ENCODE measurements around the gene EPHB1. TPM values are rescaled to one million over a fixed set of nuclear protein-coding genes. Genes with fewer than 3 reads are reported as not detected.

The EPHB1 gene
- total and polyA plus RNA-seq, 5 experiments from 2014 or later = not detected

- Mint-ChIP-seq H3K4me3 (no peak overlapping the region), H3K27ac (no peak overlapping the region), H3K9me3 (peaks cover 0 to 9% (median 0%) of the 10 kb centered on the region in 9 donors), H3K4me1 (no peaks in the 10 kb centered on the region), H3K27me3 (peaks cover 0 to 3% (median 0%) of the 10 kb centered on the region in 5 donors), H3K36me3 (no peaks in the 10 kb centered on the region)
- ATAC-seq (no peak), DNase-seq (no peak)
- POLR2A ChIA-PET = no interaction called here
These were observed 396.6 kb downstream of the EPHB1 start for GRCh38 chr3:135191708-135192107.

- Mint-ChIP-seq H3K27ac (no peak overlapping the region), H3K27me3 (peaks cover 0 to 3% (median 0%) of the 10 kb centered on the region in 5 donors), H3K4me3 (no peak overlapping the region), H3K36me3 (no peaks in the 10 kb centered on the region), H3K4me1 (no peaks in the 10 kb centered on the region), H3K9me3 (peaks cover 0 to 9% (median 0%) of the 10 kb centered on the region in 9 donors)
- DNase-seq (no peak), ATAC-seq (no peak)
- POLR2A ChIA-PET = no interaction called here
These were observed 397.9 kb downstream of the EPHB1 start for GRCh38 chr3:135192929-135193328.

DNA sequence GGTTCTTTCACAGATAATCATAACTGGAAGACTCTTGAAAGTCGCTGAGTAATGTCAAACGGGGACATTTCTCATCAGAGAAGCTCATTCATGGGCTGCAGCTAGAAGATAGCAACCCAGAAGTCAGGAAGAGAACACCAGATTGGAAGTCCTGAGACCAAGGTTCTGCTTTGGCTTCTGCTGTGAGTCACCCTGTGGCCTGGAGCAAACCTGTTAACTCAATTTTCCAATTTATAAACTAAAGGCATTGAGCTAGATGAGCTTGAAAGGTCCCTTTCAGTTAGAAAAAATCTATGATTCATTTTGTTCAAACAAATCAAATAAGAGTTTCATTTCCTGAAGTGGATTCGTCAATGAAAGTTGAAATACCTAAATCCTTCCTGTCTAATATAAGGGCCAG, 402.2 kb downstream of the EPHB1 start:
- POLR2A ChIA-PET = no interaction called here
- peaks cover 0 to 13% (median 0%) of the 10 kb centered on the region in 9 donors for H3K9me3 Mint-ChIP-seq
- no peak for DNase-seq
- no peak overlapping the region for H3K27ac Mint-ChIP-seq
- H3K27me3 Mint-ChIP-seq = peaks cover 0 to 12% (median 0%) of the 10 kb centered on the region in 5 donors
- no peak overlapping the region for H3K4me3 Mint-ChIP-seq
- peaks cover 0 to 1% (median 0%) of the 10 kb centered on the region in 4 donors for H3K4me1 Mint-ChIP-seq
- no peak for ATAC-seq
- no peaks in the 10 kb centered on the region for H3K36me3 Mint-ChIP-seq

- ATAC-seq (no peak), DNase-seq (no peak)
- Mint-ChIP-seq H3K9me3 (peaks cover 0 to 19% (median 0%) of the 10 kb centered on the region in 9 donors), H3K4me3 (no peak overlapping the region), H3K36me3 (no peaks in the 10 kb centered on the region), H3K4me1 (peaks cover 0 to 1% (median 0%) of the 10 kb centered on the region in 4 donors), H3K27ac (peak overlapping the region in 1 of 10 donors; percentile 50), H3K27me3 (peaks cover 0 to 12% (median 0%) of the 10 kb centered on the region in 5 donors)
- POLR2A ChIA-PET = no interaction called here
These were observed 402.8 kb downstream of the EPHB1 start for GRCh38 chr3:135197856-135198255.

GRCh38 chr3:135199137-135199536, 404.1 kb downstream of the EPHB1 start:
- H3K27me3 Mint-ChIP-seq = peaks cover 0 to 12% (median 0%) of the 10 kb centered on the region in 5 donors
- H3K36me3 Mint-ChIP-seq = no peaks in the 10 kb centered on the region
- H3K9me3 Mint-ChIP-seq = peaks cover 0 to 23% (median 0%) of the 10 kb centered on the region in 9 donors
- ATAC-seq (no peak), DNase-seq (no peak)
- no peak overlapping the region for H3K4me3 Mint-ChIP-seq
- peaks cover 0 to 1% (median 0%) of the 10 kb centered on the region in 4 donors for H3K4me1 Mint-ChIP-seq
- H3K27ac Mint-ChIP-seq = no peak overlapping the region
- POLR2A ChIA-PET = no interaction called here

- DNase-seq (no peak), ATAC-seq (no peak)
- Mint-ChIP-seq H3K4me1 (peaks cover 0 to 1% (median 0%) of the 10 kb centered on the region in 4 donors), H3K4me3 (no peak overlapping the region), H3K9me3 (peaks cover 0 to 23% (median 0%) of the 10 kb centered on the region in 9 donors), H3K27ac (no peak overlapping the region), H3K36me3 (no peaks in the 10 kb centered on the region), H3K27me3 (peaks cover 0 to 13% (median 0%) of the 10 kb centered on the region in 5 donors)
- POLR2A ChIA-PET = no interaction called here
These were observed 408.0 kb downstream of the EPHB1 start for GRCh38 chr3:135203026-135203425.

GRCh38 chr3:135213213-135213612, 418.2 kb downstream of the EPHB1 start:
- Mint-ChIP-seq H3K27ac (no peak overlapping the region), H3K4me1 (no peaks in the 10 kb centered on the region), H3K27me3 (peaks cover 0 to 16% (median 0%) of the 10 kb centered on the region in 5 donors), H3K9me3 (peaks cover 0 to 2% (median 0%) of the 10 kb centered on the region in 9 donors), H3K4me3 (no peak overlapping the region), H3K36me3 (no peaks in the 10 kb centered on the region)
- DNase-seq (no peak), ATAC-seq (no peak)
- POLR2A ChIA-PET = no interaction called here

DNA sequence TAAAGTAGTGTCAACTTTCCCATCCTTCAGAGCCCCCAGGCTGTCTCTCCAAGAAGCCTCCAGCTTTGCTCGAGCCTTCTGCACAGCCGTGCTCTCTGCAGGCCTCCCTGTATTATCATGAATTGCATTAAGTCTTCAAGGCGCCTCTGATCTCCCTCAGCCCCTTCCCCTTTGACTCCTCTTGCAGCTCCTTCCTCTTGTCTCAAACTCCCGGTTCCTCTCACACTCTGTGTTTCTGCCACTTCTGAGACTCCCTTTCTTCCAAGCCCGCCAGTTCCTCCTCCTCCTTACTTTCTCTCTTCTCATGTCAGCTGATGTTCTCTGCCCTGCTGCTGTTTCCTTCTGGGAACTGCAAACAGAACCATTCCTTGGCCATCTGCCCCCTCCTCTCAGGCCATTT, 418.8 kb downstream of the EPHB1 start:
- Mint-ChIP-seq H3K36me3 (no peaks in the 10 kb centered on the region), H3K27me3 (peaks cover 0 to 16% (median 0%) of the 10 kb centered on the region in 5 donors), H3K27ac (no peak overlapping the region), H3K9me3 (peaks cover 0 to 3% (median 0%) of the 10 kb centered on the region in 9 donors), H3K4me3 (no peak overlapping the region), H3K4me1 (no peaks in the 10 kb centered on the region)
- POLR2A ChIA-PET = no interaction called here
- DNase-seq (no peak), ATAC-seq (no peak)

DNA sequence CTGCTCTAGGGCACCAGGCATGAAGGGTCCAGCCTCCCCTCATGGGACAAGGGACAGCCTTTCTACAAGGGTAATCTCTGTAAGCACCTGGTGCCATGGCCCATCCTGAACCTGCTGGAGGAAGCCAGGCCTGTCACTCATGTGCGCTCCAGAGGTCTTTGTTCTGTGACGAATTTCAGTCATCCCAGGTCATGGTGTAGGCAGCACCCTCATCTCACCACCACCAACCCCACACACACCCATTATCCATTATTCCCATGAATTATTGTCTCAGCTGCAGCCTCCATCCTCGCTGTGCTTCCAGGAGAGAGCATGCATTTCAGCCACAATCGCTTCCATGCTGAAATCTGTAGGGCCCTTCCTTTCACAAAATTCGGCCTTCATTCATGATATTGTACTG, 419.3 kb downstream of the EPHB1 start:
- H3K4me1 Mint-ChIP-seq = no peaks in the 10 kb centered on the region
- H3K9me3 Mint-ChIP-seq = peaks cover 0 to 4% (median 0%) of the 10 kb centered on the region in 9 donors
- no peaks in the 10 kb centered on the region for H3K36me3 Mint-ChIP-seq
- H3K4me3 Mint-ChIP-seq = no peak overlapping the region
- peaks cover 0 to 16% (median 0%) of the 10 kb centered on the region in 5 donors for H3K27me3 Mint-ChIP-seq
- H3K27ac Mint-ChIP-seq = no peak overlapping the region
- POLR2A ChIA-PET = no interaction called here
- ATAC-seq = no peak
- DNase-seq = no peak

- Mint-ChIP-seq H3K4me3 (no peak overlapping the region), H3K4me1 (no peaks in the 10 kb centered on the region), H3K27me3 (peaks cover 0 to 16% (median 0%) of the 10 kb centered on the region in 5 donors), H3K36me3 (no peaks in the 10 kb centered on the region), H3K27ac (no peak overlapping the region), H3K9me3 (peaks cover 0 to 4% (median 0%) of the 10 kb centered on the region in 9 donors)
- ATAC-seq = no peak
- POLR2A ChIA-PET = no interaction called here
- DNase-seq = no peak
These were observed 420.5 kb downstream of the EPHB1 start for GRCh38 chr3:135215516-135215915.

GRCh38 chr3:135216659-135217058, 421.6 kb downstream of the EPHB1 start:
- H3K27me3 Mint-ChIP-seq = peaks cover 0 to 16% (median 0%) of the 10 kb centered on the region in 5 donors
- H3K36me3 Mint-ChIP-seq = no peaks in the 10 kb centered on the region
- H3K4me1 Mint-ChIP-seq = no peaks in the 10 kb centered on the region
- H3K4me3 Mint-ChIP-seq = no peak overlapping the region
- ATAC-seq (no peak), DNase-seq (no peak)
- H3K27ac Mint-ChIP-seq = no peak overlapping the region
- H3K9me3 Mint-ChIP-seq = peaks cover 0 to 4% (median 0%) of the 10 kb centered on the region in 9 donors
- POLR2A ChIA-PET = no interaction called here

DNA sequence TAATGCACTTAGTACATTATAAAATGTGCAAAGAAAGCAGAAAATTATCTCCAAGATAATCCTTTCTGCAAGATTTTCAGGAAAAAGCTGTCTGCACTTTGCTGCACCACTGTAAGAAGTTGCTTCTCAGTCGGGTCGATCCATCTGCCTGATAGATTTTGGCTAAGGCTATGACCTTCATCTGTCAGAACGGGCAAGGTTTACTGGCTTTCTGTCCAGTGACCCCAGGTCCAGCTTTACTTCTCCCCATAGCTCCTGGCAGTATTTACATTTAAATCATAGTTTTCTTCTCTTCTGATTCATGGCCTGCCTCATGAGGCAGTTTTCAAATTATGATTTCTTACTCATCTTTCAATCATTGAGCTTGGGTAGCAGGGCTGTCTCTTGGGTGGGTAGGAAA, 422.7 kb downstream of the EPHB1 start:
- Mint-ChIP-seq H3K4me3 (no peak overlapping the region), H3K36me3 (no peaks in the 10 kb centered on the region), H3K27me3 (peaks cover 0 to 14% (median 0%) of the 10 kb centered on the region in 5 donors), H3K27ac (no peak overlapping the region), H3K4me1 (no peaks in the 10 kb centered on the region), H3K9me3 (peaks cover 0 to 4% (median 0%) of the 10 kb centered on the region in 9 donors)
- ATAC-seq (no peak), DNase-seq (no peak)
- POLR2A ChIA-PET = no interaction called here

GRCh38 chr3:135218304-135218703, 423.2 kb downstream of the EPHB1 start:
- DNase-seq = no peak
- POLR2A ChIA-PET = no interaction called here
- Mint-ChIP-seq H3K36me3 (no peaks in the 10 kb centered on the region), H3K27ac (no peak overlapping the region), H3K27me3 (peaks cover 0 to 13% (median 0%) of the 10 kb centered on the region in 5 donors), H3K4me1 (no peaks in the 10 kb centered on the region), H3K9me3 (peaks cover 0 to 4% (median 0%) of the 10 kb centered on the region in 9 donors), H3K4me3 (no peak overlapping the region)
- no peak for ATAC-seq

- Mint-ChIP-seq H3K9me3 (peaks cover 0 to 4% (median 0%) of the 10 kb centered on the region in 9 donors), H3K27me3 (peaks cover 0 to 9% (median 0%) of the 10 kb centered on the region in 5 donors), H3K4me3 (no peak overlapping the region), H3K27ac (no peak overlapping the region), H3K36me3 (no peaks in the 10 kb centered on the region), H3K4me1 (no peaks in the 10 kb centered on the region)
- POLR2A ChIA-PET = no interaction called here
- DNase-seq (no peak), ATAC-seq (no peak)
These were observed 423.7 kb downstream of the EPHB1 start for GRCh38 chr3:135218782-135219181.

All from naive thymus-derived CD8-positive, alpha-beta T cell (primary cell).